ENCODE measurements around the gene GPRIN3.

- TF ChIP-seq ZNF446 (CRISPR knock-in tag; IDR thresholded peaks at IDR 0.05) (no peak), TCF12 (IDR thresholded peaks at IDR 0.05) (no peak), TCF12 (CRISPR knock-in tag; IDR thresholded peaks at IDR 0.05) (no peak), ZNF143 (CRISPR knock-in tag; IDR thresholded peaks at IDR 0.05) (no peak), PLRG1 (conservative IDR thresholded peaks at IDR 0.05) (no peak), RAD21 (CRISPR knock-in tag; IDR thresholded peaks at IDR 0.05) (no peak), CEBPZ (IDR thresholded peaks at IDR 0.05; ENCODE audit: low read length) (no peak), SP1 (IDR thresholded peaks at IDR 0.05) (no peak), SP1 (CRISPR knock-in tag; IDR thresholded peaks at IDR 0.05) (no peak), JUNB (CRISPR knock-in tag; IDR thresholded peaks at IDR 0.05; ENCODE audit: borderline replicate concordance) (no peak)
- TF ChIP-seq, protein P1, sequence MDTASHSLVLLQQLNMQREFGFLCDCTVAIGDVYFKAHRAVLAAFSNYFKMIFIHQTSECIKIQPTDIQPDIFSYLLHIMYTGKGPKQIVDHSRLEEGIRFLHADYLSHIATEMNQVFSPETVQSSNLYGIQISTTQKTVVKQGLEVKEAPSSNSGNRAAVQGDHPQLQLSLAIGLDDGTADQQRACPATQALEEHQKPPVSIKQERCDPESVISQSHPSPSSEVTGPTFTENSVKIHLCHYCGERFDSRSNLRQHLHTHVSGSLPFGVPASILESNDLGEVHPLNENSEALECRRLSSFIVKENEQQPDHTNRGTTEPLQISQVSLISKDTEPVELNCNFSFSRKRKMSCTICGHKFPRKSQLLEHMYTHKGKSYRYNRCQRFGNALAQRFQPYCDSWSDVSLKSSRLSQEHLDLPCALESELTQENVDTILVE (CRISPR knock-in tag; IDR thresholded peaks at IDR 0.05): no peak
- TF ChIP-seq, protein P2, sequence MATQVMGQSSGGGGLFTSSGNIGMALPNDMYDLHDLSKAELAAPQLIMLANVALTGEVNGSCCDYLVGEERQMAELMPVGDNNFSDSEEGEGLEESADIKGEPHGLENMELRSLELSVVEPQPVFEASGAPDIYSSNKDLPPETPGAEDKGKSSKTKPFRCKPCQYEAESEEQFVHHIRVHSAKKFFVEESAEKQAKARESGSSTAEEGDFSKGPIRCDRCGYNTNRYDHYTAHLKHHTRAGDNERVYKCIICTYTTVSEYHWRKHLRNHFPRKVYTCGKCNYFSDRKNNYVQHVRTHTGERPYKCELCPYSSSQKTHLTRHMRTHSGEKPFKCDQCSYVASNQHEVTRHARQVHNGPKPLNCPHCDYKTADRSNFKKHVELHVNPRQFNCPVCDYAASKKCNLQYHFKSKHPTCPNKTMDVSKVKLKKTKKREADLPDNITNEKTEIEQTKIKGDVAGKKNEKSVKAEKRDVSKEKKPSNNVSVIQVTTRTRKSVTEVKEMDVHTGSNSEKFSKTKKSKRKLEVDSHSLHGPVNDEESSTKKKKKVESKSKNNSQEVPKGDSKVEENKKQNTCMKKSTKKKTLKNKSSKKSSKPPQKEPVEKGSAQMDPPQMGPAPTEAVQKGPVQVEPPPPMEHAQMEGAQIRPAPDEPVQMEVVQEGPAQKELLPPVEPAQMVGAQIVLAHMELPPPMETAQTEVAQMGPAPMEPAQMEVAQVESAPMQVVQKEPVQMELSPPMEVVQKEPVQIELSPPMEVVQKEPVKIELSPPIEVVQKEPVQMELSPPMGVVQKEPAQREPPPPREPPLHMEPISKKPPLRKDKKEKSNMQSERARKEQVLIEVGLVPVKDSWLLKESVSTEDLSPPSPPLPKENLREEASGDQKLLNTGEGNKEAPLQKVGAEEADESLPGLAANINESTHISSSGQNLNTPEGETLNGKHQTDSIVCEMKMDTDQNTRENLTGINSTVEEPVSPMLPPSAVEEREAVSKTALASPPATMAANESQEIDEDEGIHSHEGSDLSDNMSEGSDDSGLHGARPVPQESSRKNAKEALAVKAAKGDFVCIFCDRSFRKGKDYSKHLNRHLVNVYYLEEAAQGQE (IDR thresholded peaks at IDR 0.05; ENCODE audit: borderline replicate concordance in 1 of 2, low read depth in 1 of 2, low read length in 2 of 2): no peak
- TF ChIP-seq, protein P3, sequence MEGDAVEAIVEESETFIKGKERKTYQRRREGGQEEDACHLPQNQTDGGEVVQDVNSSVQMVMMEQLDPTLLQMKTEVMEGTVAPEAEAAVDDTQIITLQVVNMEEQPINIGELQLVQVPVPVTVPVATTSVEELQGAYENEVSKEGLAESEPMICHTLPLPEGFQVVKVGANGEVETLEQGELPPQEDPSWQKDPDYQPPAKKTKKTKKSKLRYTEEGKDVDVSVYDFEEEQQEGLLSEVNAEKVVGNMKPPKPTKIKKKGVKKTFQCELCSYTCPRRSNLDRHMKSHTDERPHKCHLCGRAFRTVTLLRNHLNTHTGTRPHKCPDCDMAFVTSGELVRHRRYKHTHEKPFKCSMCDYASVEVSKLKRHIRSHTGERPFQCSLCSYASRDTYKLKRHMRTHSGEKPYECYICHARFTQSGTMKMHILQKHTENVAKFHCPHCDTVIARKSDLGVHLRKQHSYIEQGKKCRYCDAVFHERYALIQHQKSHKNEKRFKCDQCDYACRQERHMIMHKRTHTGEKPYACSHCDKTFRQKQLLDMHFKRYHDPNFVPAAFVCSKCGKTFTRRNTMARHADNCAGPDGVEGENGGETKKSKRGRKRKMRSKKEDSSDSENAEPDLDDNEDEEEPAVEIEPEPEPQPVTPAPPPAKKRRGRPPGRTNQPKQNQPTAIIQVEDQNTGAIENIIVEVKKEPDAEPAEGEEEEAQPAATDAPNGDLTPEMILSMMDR (CRISPR knock-in tag; IDR thresholded peaks at IDR 0.05): no peak
- TF ChIP-seq, protein P4, sequence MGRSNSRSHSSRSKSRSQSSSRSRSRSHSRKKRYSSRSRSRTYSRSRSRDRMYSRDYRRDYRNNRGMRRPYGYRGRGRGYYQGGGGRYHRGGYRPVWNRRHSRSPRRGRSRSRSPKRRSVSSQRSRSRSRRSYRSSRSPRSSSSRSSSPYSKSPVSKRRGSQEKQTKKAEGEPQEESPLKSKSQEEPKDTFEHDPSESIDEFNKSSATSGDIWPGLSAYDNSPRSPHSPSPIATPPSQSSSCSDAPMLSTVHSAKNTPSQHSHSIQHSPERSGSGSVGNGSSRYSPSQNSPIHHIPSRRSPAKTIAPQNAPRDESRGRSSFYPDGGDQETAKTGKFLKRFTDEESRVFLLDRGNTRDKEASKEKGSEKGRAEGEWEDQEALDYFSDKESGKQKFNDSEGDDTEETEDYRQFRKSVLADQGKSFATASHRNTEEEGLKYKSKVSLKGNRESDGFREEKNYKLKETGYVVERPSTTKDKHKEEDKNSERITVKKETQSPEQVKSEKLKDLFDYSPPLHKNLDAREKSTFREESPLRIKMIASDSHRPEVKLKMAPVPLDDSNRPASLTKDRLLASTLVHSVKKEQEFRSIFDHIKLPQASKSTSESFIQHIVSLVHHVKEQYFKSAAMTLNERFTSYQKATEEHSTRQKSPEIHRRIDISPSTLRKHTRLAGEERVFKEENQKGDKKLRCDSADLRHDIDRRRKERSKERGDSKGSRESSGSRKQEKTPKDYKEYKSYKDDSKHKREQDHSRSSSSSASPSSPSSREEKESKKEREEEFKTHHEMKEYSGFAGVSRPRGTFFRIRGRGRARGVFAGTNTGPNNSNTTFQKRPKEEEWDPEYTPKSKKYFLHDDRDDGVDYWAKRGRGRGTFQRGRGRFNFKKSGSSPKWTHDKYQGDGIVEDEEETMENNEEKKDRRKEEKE (IDR thresholded peaks at IDR 0.05): no peak
- TF ChIP-seq, protein P5, sequence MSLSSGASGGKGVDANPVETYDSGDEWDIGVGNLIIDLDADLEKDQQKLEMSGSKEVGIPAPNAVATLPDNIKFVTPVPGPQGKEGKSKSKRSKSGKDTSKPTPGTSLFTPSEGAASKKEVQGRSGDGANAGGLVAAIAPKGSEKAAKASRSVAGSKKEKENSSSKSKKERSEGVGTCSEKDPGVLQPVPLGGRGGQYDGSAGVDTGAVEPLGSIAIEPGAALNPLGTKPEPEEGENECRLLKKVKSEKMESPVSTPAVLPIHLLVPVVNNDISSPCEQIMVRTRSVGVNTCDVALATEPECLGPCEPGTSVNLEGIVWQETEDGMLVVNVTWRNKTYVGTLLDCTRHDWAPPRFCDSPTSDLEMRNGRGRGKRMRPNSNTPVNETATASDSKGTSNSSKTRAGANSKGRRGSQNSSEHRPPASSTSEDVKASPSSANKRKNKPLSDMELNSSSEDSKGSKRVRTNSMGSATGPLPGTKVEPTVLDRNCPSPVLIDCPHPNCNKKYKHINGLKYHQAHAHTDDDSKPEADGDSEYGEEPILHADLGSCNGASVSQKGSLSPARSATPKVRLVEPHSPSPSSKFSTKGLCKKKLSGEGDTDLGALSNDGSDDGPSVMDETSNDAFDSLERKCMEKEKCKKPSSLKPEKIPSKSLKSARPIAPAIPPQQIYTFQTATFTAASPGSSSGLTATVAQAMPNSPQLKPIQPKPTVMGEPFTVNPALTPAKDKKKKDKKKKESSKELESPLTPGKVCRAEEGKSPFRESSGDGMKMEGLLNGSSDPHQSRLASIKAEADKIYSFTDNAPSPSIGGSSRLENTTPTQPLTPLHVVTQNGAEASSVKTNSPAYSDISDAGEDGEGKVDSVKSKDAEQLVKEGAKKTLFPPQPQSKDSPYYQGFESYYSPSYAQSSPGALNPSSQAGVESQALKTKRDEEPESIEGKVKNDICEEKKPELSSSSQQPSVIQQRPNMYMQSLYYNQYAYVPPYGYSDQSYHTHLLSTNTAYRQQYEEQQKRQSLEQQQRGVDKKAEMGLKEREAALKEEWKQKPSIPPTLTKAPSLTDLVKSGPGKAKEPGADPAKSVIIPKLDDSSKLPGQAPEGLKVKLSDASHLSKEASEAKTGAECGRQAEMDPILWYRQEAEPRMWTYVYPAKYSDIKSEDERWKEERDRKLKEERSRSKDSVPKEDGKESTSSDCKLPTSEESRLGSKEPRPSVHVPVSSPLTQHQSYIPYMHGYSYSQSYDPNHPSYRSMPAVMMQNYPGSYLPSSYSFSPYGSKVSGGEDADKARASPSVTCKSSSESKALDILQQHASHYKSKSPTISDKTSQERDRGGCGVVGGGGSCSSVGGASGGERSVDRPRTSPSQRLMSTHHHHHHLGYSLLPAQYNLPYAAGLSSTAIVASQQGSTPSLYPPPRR (CRISPR knock-in tag; IDR thresholded peaks at IDR 0.05; ENCODE audit: borderline replicate concordance): no peak
- TF ChIP-seq, protein P6, sequence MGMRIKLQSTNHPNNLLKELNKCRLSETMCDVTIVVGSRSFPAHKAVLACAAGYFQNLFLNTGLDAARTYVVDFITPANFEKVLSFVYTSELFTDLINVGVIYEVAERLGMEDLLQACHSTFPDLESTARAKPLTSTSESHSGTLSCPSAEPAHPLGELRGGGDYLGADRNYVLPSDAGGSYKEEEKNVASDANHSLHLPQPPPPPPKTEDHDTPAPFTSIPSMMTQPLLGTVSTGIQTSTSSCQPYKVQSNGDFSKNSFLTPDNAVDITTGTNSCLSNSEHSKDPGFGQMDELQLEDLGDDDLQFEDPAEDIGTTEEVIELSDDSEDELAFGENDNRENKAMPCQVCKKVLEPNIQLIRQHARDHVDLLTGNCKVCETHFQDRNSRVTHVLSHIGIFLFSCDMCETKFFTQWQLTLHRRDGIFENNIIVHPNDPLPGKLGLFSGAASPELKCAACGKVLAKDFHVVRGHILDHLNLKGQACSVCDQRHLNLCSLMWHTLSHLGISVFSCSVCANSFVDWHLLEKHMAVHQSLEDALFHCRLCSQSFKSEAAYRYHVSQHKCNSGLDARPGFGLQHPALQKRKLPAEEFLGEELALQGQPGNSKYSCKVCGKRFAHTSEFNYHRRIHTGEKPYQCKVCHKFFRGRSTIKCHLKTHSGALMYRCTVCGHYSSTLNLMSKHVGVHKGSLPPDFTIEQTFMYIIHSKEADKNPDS (CRISPR knock-in tag; IDR thresholded peaks at IDR 0.05): no peak
These were observed 26.7 kb upstream of the GPRIN3 start for GRCh38 chr4:89334311-89334710.

Measured in HepG2 (cell line).